Heart right ventricle (tissue), 16 donors: Measurements from ENCODE around the gene CDK5R1. TPM values are rescaled to one million over a fixed set of nuclear protein-coding genes. Genes with fewer than 3 reads are reported as not detected.
A peak's percentile ranks its signal among the peaks of the same experiment; 100 is the strongest.

ENCODE experiments used
- ATAC-seq, 8 donors: fragments of 200-7000 bp; cut with Tn5 transposase; one replicate each; pipeline ENCODE4 v1.9.1; 2020; ENCODE audit warnings: mild to moderate bottlenecking in 8 of 8, moderate library complexity in 8 of 8, moderate number of reproducible peaks in 1 of 8
- DNase-seq, 2 donors: peaks; one replicate each; pipeline ENCODE4 v3.0.0-alpha.2; 2020
- H3K27ac ChIP-seq, 10 donors: fragments of 200-600 bp; sonication (generic) in 2 of 10; one replicate each; pipeline versions ENCODE4 v1.5.0 to v1.8.0; 2020 to 2022; ENCODE audit warnings: mild to moderate bottlenecking in 3 of 10
- H3K27me3 ChIP-seq, 7 donors: fragments of 200-600 bp; one replicate each; pipeline ENCODE4 v1.8.0; 2021 to 2022; ENCODE audit warnings: mild to moderate bottlenecking in 2 of 7
- H3K36me3 ChIP-seq, 9 donors: fragments of 200-600 bp; sonication (generic) in 1 of 9; one replicate each; pipeline versions ENCODE4 v1.5.0 to v1.8.0; 2020 to 2022; ENCODE audit warnings: mild to moderate bottlenecking in 2 of 9
- H3K4me1 ChIP-seq, 9 donors: fragments of 200-600 bp; sonication (generic) in 1 of 9; one replicate each; pipeline versions ENCODE4 v1.5.0 to v1.8.0; 2020 to 2022; ENCODE audit warnings: mild to moderate bottlenecking in 4 of 9
- H3K4me3 ChIP-seq, 10 donors: fragments of 200-600 bp; sonication (generic) in 2 of 10; one replicate each; pipeline versions ENCODE4 v1.5.0 to v1.8.0; 2020 to 2022; ENCODE audit warnings: mild to moderate bottlenecking in 7 of 10, moderate library complexity in 2 of 10
- H3K9me3 ChIP-seq, 11 donors: fragments of 200-600 bp in 10 of 11; sonication (generic) in 2 of 11; one replicate each; pipeline versions ENCODE4 v1.5.0 to v1.8.0; 2013 to 2022; ENCODE audit warnings: mild to moderate bottlenecking in 2 of 11, control low read depth in 1 of 11, moderate library complexity in 1 of 11
- whole genome bisulfite sequencing, 2 donors: extraction: QIAGEN DNeasy Blood & Tissue Kit; methylation state at CpG; one replicate each; pipeline ENCODE4 v1.1.7; 2013; ENCODE audit warnings: inconsistent platforms in 1 of 2; 5-methylcytosine and 5-hydroxymethylcytosine counted together
- intact Hi-C, 10 donors: fragments of 100-400 bp; cut with DNase I; formaldehyde crosslinking; loops; one replicate each; pipeline versions ENCODE4 v1.11.1 to v1.14.2; 2022
- polyA plus RNA-seq, 2 donors: library from polyadenylated mRNA; stranded (reverse); fragments of 200-250 nt; gene quantifications; one replicate each; pipeline ENCODE4 v1.2.3, GENCODE V29; 2013
- total RNA-seq, 10 donors: library from RNA; stranded (reverse); fragmentation: NEBNext Ultra II Directional in 3 of 10; extraction: Animal tissue kit (Norgen Biotek cat#: 25700) in 3 of 10; gene quantifications; one replicate each; pipeline versions ENCODE4 v1.2.1 to v1.2.4, GENCODE V29; 2021 to 2023
- TF ChIP-seq, protein P1 (sequence below), 9 donors: fragments of 200-600 bp; sonication (generic) in 2 of 9; IDR thresholded peaks; one replicate each; pipeline versions ENCODE4 v1.5.0 to v1.8.0; 2021 to 2022; ENCODE audit warnings: antibody characterized with exemption in 9 of 9, mild to moderate bottlenecking in 5 of 9, moderate library complexity in 1 of 9
- donor health status: Arrhythmogenic right ventricular cardiomyopathy.
- donor health status: ischemic (EF 13 %, LVEDD 7.1; RV severe dilation, severe dysfunction).
- donor health status: healthy with polysubstance abuse.
- donor health status: DM: no; HTN: yes; CAD: no.
- donor health status: DM: no; HTN: no; CAD: no.
- donor health status: ischemic (EF 25% LVEDD 6.9; RV normal size, moderate dysfunction).
- donor health status: ischemic (EF 25% LVEDD 5.7; RV mildly dilated, moderate dysfunction).
- donor health status: healthy.
- donor health status: DM: yes; HTN: yes; CAD: no.
- donor health status: Ischemic cardiomyopathy.
- donor health status: ischemic (EF 35%, LVEDD 5.7; RV mildly dilated, moderate dysfunction).
- donor health status: nonischemic (EF 11% LVEDD 7.7; RV severe dilation, severe dysfunction).
- donor health status: DM: yes; HTN: yes; CAD: no.
- donor health status: PGD.
- donor health status: ischemic (EF 29% LVEDD 5.4; RV normal size, mild dysfunction).
- donor health status: nonischemic (EF 23%, LVEDD 6.1; RV moderate dilation, normal function).

Gene CDK5R1
- total and polyA plus RNA-seq, 12 donors: 0.66 to 2.1 (median 1.3) TPM

DNA sequence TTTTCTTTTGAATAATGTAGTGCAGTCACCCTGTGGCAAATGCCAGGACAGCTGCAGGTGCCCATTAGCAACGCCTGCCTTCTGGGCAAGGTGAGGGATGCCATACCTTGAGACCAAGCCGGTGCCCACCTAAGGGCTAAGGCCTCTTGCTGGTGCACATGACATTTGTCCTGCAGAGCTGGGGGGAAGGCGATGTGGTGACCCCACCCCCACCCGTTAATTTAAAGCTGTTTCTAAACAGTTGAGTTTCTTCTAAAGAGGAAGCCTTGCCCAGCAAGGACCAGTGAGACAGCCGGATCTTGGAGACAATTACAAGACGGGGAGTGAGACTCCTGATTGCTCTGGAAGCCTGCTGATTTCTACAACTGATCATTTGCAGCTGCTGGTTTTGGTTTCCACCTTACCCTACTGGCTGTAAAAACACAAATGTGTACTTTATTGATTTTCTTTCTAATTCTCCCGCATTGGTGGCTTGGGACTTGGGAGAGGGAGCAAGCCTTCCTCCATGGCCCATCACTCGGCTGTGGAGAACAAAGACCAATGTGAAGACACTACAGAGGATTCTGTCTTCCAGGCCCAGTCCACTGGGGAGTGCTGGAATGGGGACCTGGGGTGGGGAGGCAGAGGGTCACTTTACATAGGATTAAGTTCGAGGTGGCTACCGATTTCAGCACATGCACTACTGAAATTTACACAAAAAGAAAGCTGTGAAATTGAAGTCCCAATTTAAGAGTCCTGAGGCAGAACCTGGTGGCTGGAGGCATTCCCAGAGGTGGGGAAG is 2.7 kb downstream of the CDK5R1 start:
- Histone ChIP-seq H3K4me3 (no peak overlapping the region), H3K36me3 (peaks cover 0 to 21% (median 0%) of the 10 kb centered on the region in 9 donors), H3K27me3 (no peaks in the 10 kb centered on the region), H3K27ac (no peak overlapping the region), H3K4me1 (peaks cover 4 to 56% (median 21%) of the 10 kb centered on the region in 9 donors), H3K9me3 (no peaks in the 10 kb centered on the region)
- intact Hi-C loops: loop anchor here (5.0 to 10.0 kb wide), 8 partner anchors 115 to 388 kb away; partner anchors contain the start of gene MYO1D (in 1 of the 10)
- TF ChIP-seq, protein P1, sequence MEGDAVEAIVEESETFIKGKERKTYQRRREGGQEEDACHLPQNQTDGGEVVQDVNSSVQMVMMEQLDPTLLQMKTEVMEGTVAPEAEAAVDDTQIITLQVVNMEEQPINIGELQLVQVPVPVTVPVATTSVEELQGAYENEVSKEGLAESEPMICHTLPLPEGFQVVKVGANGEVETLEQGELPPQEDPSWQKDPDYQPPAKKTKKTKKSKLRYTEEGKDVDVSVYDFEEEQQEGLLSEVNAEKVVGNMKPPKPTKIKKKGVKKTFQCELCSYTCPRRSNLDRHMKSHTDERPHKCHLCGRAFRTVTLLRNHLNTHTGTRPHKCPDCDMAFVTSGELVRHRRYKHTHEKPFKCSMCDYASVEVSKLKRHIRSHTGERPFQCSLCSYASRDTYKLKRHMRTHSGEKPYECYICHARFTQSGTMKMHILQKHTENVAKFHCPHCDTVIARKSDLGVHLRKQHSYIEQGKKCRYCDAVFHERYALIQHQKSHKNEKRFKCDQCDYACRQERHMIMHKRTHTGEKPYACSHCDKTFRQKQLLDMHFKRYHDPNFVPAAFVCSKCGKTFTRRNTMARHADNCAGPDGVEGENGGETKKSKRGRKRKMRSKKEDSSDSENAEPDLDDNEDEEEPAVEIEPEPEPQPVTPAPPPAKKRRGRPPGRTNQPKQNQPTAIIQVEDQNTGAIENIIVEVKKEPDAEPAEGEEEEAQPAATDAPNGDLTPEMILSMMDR (IDR thresholded peaks at IDR 0.05): no peak
- ATAC-seq (no peak), DNase-seq (no peak)
- WGBS, 2 donors: 90 to 94% methylated on average over 10 of the region's 10 CpGs

DNA sequence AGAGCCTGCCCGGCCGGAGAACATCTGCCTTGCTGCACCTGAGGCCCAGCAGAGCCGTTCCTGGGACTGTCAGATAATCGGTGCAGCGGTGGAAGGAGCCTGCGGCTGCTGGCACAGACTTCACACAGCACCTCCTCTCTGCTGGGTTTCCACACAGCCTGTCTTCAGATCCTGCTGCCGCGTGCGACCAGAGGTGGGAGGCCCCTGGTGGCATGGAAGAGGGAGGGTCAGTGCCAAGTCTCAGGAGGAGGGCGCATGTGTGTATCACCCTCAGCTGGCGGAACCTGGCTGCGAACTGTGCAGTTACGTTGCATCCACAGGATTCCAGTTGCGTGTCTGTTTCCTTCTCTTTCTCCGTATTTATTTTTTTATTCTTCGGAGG is 3.3 kb downstream of the CDK5R1 start:
- ATAC-seq (no peak), DNase-seq (no peak)
- TF ChIP-seq, protein P1 (IDR thresholded peaks at IDR 0.05): no peak
- Histone ChIP-seq H3K4me1 (peaks cover 4 to 62% (median 21%) of the 10 kb centered on the region in 9 donors), H3K36me3 (peaks cover 0 to 21% (median 0%) of the 10 kb centered on the region in 9 donors), H3K4me3 (no peak overlapping the region), H3K27ac (no peak overlapping the region), H3K27me3 (no peaks in the 10 kb centered on the region), H3K9me3 (no peaks in the 10 kb centered on the region)
- intact Hi-C loops: loop anchor here in 2 of 10 donors (10.0 kb wide), 2 partner anchors 115 to 125 kb away; no protein-coding TSS in a partner anchor
- 79 to 84% methylated on average over 16 of the region's 16 CpGs for WGBS, 2 donors

DNA sequence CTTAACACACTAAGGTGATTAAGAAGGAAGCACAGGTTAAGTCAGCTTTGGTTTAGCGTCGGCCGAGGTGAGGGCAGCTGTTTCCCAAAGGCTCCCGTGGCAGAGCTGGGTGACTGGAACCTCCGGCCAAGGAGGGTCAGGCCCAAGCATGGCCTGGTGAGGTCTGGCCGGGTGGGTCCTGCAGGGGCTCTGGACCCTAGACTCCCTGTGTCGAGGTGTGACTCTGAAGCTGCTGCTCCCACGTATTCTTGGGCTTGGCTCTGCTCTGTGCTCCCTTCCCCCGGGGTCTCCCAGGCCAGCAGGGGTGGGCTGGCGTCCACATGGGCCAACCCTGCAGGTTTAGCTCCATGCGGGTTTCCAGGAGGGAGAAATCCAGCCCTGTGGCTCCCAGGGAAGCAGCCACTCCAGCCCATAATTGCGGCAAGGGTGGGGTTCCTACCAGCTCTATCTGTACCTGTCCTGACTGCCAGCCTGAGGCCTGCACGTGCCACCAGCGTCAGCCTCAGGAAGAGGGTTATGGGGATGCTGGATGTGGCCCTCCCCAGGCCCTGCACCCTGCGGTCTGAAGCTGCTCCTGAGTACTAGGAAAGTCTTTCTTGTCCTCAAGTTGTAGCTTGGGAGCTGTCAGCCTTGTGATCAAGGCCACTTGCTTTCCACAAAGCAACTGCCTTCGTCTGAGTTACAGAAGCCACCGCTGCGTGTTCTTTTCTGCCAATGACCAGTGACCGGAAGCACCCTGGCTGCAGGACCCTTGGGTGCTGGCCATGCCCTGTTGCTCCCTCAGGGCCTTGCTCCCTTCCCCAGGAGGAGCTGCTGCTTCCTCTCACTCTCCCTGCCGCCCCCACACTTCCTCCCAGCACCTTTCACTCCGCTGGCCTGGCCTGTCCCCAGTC is 4.8 kb downstream of the CDK5R1 start:
- intact Hi-C loops: loop anchor here in 2 of 10 donors (2.0 to 10.0 kb wide), 3 partner anchors 27 to 123 kb away; no protein-coding TSS in a partner anchor
- H3K27ac ChIP-seq: no peak overlapping the region
- ATAC-seq: no peak
- no peak overlapping the region for H3K4me3 ChIP-seq
- H3K36me3 ChIP-seq: peaks cover 0 to 21% (median 0%) of the 10 kb centered on the region in 9 donors
- H3K27me3 ChIP-seq: no peaks in the 10 kb centered on the region
- peaks cover 4 to 68% (median 31%) of the 10 kb centered on the region in 9 donors for H3K4me1 ChIP-seq
- WGBS, 2 donors: 82 to 83% methylated on average over 21 of the region's 21 CpGs
- no peak for DNase-seq
- H3K9me3 ChIP-seq: no peaks in the 10 kb centered on the region
- TF ChIP-seq, protein P1 (IDR thresholded peaks at IDR 0.05): no peak

DNA sequence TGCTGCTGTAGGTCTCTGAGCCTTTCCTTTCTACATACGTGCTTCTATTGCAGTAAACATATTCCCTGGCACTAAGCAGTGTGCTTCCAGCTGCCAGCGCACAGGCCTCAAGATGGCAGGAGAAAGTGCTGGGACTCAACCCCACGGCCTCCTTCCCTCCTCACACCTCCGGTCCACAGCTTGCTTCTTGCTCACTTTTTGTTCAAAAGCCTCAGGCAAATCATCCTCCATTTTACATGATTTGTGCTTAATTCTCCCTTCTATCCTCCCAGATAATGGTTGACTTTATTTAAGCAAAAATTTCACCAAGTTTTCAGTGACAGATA is 5.4 kb downstream of the CDK5R1 start:
- no peak overlapping the region for H3K4me3 ChIP-seq
- H3K36me3 ChIP-seq: peaks cover 0 to 21% (median 0%) of the 10 kb centered on the region in 9 donors
- H3K27ac ChIP-seq: peak overlapping the region in 1 of 10 donors; percentile 23
- H3K9me3 ChIP-seq: no peaks in the 10 kb centered on the region
- peaks cover 4 to 68% (median 31%) of the 10 kb centered on the region in 9 donors for H3K4me1 ChIP-seq
- no peak for DNase-seq
- no peak for ATAC-seq
- H3K27me3 ChIP-seq: no peaks in the 10 kb centered on the region
- 79 to 83% methylated on average over 4 of the region's 4 CpGs for WGBS, 2 donors
- intact Hi-C loops: loop anchor here in 2 of 10 donors (2.0 to 10.0 kb wide), 3 partner anchors 27 to 123 kb away; no protein-coding TSS in a partner anchor
- TF ChIP-seq, protein P1 (IDR thresholded peaks at IDR 0.05): no peak
